Head of caudate nucleus (tissue), 42 donors: Measurements from ENCODE around the gene MDFIC.
A peak's percentile ranks its signal among the peaks of the same experiment; 100 is the strongest.
"Not testable (repeated sequence)": the region's sequence is repeated elsewhere in the genome, so short reads cannot be mapped to it uniquely, and the experiment has no call there.

ENCODE experiments used
- DNase-seq, 42 donors: peaks; one replicate each; pipeline versions ENCODE4 v3.0.0 to v3.0.0-alpha.2; 2020 to 2021; ENCODE audit warnings: mixed read lengths in 7 of 42
- intact Hi-C: fragments of 100-400 bp; cut with DNase I; formaldehyde crosslinking; loops from one replicate; pipeline ENCODE4 v1.15.0; 2022

Gene MDFIC, protein sequence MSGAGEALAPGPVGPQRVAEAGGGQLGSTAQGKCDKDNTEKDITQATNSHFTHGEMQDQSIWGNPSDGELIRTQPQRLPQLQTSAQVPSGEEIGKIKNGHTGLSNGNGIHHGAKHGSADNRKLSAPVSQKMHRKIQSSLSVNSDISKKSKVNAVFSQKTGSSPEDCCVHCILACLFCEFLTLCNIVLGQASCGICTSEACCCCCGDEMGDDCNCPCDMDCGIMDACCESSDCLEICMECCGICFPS

DNA sequence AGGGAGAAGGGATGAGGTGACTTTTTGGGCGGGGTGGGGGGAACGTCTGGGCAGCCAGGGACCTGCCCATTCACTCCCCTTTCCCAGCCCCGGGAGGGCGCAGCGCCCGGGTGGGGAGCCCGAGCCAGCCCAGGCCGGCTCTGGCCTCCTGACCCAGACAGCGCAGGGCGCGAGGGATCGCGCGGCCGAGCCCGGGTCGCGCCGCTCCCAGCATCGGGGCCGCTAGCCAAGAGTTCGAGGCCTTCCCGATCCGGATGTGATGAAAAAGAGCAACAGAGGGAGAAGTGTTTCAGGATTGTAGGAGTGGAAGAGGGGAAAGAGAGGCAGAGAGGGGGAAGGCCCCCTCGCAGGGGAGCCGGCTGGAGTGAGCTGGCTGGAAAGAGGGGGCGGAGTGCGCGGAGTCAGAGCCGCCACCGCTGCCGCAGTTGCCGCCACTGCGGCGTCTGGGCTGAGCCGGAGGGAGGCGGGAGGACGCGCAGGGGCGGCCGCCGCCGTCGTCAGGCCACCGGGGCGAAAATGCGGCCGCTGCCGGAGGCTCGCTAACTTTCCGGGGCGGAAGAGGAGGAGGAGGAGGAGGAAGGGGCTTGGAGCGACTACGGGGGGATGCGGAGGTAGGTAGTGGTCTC lies at the start of gene MDFIC:
MDFIC (plus strand) TSS at position 69 of the 626 bp plus-strand sequence. CDS start 940 bp downstream, outside the sequence.
- intact Hi-C loops: no loop called here
- DNase-seq: peak in 17 of 42 donors; percentile 4 to 45 (median 18)

DNA sequence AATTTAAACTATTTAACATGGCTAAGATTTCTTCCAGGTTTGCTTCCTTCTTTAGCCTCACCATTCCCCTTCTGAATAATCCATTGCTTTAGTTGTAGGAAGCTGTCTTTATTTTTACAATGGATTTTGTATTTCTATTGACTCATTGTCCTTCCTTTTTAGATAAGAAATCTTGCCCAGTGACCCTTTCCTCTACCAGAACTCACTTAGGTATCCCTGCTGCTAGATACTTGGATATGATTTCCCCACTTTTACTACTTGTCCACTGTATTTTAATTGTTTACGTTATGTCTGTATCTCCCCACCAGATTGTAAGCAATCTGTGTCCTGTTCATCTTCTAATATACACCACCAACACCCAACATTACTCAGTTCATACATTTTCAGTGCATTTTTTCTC lies 47.7 kb upstream of the MDFIC start:
- intact Hi-C loops: no loop called here
- DNase-seq: no peak

DNA sequence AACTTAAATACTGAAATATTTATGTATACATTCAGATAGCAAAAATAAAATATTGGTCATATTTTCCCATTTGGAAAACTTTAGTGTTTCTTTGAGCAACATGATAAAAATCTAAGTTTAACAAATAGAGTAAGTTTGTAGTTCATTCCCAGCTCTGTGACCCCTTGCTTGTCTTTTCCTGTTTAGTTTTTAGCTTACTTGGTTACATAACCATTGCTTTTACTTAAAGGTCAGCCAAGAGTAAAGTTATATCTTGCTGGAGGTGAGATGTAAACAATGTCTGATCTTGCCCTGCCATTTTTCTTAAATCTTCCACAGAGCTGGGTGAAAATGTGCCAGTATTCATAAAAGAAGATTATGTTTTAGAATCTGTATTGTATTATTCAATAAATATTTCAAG lies 46.7 kb upstream of the MDFIC start:
- no peak for DNase-seq
- intact Hi-C loops: no loop called here

DNA sequence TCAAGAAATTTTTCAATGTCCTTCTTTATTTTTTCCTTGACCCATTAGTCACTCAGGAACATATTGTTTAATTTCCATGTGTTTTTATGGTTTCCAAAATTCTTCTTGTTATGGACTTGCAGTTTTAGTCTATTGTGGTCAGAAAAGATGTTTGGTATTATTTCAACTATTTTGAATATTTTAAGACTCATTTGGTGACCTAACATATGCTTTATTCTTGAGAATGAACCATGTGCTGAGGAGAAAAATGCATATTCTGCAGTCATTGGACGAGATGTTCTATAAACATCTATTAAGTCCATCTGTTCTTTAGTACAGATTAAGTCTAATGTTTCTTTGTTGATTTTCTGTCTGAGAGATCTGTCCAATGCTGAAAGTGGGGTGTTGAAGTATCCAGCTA lies 42.3 kb upstream of the MDFIC start:
- no peak for DNase-seq
- intact Hi-C loops: no loop called here

DNA sequence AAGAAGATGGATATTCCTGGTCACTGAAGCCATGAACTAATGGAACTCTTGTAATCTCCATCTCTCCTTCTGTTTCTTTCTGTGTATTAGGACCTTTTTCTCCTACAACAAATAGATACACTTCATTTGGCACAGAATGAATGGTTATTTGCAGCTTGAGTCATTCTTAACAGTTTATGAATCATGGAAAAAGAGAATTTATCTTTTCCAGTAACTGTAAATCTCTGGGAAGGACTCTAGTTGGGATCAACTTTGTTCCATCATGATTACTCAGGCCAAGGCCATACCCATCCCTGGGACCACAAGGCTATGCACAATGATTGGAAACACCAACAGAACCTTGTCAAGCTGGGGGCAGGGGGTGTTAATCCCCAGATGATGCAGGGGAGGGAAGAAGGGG lies 36.1 kb upstream of the MDFIC start:
- DNase-seq: no peak
- intact Hi-C loops: no loop called here

DNA sequence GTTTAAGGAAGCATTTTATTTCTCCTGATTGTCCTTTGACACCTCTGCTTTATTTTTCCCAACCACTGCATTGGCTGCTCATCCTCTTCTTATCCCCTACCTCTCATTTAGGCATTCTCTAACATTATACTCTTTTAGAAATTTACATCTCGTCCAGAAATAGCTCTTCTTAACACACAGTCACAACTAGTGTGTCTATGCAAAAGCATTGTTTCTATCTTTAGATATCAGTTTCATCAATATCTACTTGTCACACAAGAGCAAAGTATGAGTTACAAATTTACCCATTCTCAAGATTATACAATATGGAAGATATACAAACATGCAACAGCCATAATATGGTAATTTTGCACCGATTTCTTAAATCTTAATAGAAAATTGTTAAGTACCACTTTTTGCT lies 35.7 kb upstream of the MDFIC start:
- intact Hi-C loops: no loop called here
- DNase-seq: no peak

DNA sequence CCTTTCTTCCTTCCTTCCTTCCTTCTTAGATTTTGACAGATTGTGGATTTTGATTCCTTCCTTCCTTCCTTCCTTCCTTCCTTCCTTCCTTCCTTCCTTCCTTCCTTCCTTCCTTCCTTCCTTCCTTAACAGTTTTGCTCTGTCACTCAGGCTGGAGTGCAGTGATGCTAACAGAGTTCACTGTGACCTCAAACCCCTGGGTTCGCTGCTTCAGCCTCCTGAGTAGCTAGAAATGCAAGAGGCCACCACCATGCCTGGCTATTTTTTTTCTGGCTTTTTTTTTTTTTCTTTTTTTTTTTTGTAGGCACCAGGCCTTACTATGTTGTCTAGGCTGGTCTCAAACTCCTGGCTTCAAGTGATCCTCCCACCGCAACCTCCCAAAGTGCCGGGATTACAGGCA lies 32.8 kb upstream of the MDFIC start:
- intact Hi-C loops: not testable (repeated sequence)
- peak in 1 of 42 donors; percentile 27 for DNase-seq

DNA sequence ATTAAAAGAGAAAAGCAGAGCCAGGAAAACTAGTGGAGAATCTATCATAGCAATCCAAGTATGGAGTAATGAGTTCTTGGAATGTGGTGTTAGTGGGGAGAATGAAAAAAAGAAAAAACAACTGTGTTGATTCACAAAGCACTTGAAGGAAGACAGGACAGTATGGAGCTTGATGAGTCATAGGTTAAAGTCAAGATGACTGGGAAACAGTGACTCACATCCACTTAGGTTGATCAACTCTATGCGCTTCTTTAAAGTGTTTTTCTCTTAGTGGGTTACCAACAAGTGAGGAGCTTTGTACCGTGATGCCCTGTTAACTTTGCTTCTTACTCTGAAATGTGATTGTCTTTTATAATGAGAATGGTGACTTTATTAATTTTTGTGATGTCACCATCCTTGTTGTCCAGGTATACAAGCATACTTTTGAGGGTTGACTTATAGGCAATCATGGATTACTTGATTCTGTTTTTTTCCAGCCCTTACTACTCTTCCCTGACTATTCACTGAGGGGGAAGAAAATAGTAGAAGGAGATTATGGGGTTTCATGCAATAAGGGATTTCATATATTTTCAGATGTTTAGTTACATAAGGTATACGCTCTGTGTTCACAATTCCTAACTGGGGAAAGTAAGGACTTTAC lies 32.1 kb upstream of the MDFIC start:
- intact Hi-C loops: no loop called here
- DNase-seq: no peak

DNA sequence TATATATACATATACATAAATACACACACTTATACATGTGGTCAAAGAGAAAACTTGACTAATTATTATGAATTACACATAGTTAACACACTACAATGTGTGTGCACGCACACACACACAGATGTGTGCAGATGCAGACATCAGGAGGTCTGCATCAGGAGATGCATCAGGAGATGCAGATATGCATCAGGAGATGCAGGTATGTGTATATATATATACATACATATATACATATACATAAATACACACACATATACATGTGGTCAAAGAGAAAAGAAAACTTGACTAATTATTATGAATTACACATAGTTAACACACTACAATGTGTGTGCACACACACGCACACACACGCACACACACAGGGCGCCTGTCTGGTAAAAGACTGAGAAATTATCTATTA lies 31.3 kb upstream of the MDFIC start:
- intact Hi-C loops: no loop called here
- no peak for DNase-seq

DNA sequence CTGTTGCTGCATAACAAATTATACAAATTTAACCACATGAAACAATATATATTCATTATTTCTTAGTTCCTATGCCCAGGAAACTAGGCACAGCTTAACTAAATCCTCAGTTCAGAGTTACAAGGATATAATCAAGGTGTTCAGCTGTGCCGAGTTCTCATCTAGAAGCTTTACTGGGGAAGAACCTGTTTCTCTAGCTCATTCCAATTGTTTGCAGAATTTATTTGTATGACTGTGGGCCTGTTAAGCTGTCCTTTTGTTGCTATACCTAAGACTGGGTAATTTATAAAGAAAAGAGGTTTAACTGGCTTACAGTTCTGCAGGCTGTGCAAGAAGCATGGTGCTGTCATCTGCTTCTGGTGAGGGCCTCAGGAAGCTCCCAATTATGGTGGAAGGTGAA lies 21.8 kb upstream of the MDFIC start:
- no peak for DNase-seq
- intact Hi-C loops: no loop called here

DNA sequence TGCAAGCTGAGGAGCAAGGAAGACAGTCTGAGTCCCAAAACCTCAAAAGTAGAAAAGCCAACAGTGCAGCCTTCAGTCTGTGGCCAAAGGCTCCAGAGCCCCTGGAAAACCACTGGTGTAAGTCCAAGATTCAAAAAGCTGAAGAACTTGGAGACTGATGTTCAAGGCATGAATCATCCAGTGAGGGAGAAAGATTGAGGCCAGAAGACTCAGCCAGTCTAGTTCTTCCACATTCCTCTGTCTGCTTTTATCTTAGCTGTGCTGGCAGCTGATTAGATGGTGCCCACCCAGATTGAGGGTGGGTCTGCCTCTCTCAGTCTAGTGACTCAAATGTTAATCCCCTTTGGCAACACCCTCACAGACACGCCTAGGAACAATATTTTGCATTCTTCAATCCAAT lies 20.1 kb upstream of the MDFIC start:
- intact Hi-C loops: no loop called here
- DNase-seq: no peak

DNA sequence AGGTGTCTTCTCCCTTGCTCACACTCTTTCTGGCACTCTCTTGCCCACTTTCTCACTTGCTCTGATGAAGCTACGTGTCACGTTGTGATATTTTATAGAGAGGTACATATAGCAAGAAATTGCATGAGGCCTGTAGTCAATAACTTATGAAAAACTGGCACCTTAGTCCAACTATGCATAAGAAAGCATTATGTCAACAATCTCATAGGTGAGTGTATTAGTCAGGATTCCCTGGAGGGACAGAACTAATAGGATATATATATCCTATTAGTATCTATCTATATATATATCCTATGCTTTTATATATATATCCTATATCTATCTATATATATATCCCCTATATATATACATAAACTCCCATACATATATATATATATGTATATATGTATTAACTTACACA lies 18.8 kb upstream of the MDFIC start:
- DNase-seq: no peak
- intact Hi-C loops: no loop called here

DNA sequence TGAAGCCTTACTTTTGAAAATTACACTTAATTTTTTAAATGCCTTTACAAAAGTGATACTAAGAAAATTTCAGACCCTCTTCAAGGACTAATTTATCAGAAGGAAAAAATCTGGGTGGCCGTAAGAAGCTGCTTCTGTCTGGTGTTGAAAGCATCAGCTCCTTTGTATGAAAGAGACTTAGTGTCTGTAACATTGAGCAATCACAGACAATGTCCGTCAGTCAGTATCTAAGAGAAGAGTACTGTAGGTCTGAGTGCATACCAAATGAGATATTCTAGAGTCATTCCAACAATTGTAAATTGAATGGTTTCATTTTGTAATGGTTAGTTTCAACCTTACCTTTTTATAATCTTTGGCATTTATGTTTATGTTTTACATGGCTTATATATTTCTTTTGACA lies 11.1 kb upstream of the MDFIC start:
- no peak for DNase-seq
- intact Hi-C loops: no loop called here

DNA sequence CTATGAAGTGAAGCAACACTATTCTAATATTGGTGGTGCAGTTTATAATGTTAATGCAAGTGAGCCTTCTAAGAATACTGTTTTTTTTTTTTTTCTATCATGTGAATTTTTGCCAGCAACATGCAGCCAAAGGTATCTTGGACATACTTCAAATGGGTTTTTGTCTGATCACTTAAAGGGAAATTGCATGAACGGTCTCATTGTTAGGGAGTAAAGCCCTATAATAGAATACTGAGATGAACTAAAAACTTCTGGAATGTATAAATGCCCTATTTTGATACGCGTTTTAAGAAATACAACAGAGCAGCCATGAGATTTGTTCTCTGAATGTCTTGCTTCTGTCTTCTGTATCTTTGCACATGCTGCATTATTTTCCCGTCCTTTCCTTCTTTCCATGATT lies 10.5 kb upstream of the MDFIC start:
- no peak for DNase-seq
- intact Hi-C loops: no loop called here

DNA sequence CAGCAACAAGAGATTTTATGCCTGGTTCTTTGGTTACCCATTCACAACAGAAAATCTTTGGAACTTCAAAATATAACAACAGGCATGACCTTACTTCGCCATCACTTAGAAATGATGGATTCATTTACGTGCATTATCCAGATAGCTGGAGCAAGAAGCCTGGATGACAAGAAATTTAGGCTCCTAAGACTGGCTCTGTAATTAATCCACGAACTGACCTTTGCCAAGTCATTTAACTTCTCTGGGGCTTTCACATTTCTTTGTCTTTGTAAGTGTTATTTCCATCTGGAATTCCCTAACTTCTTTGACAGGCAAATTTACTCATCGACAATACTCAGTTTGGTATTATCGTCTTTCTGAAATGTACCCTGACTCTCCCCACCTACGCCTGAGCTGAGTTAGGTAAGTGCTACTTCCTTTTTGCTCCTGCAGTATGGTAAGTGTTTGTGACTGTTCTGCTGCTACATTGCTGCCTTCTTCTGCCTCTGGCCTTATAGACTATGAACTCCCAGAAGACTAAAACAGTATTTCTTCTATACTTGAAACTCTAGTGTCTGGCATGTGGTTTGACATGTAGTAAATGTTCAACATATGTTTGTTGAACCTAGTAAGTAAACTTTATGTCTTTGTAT lies 5.5 kb upstream of the MDFIC start:
- DNase-seq: no peak
- intact Hi-C loops: no loop called here

DNA sequence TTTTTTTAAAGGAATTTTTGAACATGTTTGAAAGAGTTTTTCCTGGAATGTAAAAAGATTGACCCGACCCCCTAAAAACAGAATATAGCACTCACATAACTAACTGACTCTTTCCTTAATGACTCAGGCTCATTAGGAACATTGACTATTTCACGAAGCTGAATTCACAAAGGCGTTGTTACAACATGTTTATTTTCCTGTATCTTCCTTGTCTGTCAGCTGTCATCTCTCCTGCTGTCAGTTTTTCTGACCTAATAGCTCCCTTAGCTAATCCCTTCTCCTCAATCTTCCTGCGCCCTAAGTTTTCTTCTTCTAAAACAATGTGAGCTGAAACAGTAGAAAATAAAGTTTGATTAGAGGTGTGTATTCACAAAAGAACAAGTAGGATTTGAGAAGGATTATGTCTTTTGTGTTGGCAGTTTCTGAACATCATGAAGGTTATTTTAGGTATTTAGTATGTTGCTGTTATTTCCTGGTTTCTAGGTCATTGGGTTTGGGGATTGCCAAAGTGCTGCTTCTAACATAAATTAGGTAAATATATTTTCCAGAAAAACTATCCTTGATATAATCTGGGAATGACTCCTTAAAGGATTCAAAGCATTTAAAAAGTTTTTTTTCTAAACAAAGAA lies 4.6 kb upstream of the MDFIC start:
- intact Hi-C loops: no loop called here
- DNase-seq: no peak

DNA sequence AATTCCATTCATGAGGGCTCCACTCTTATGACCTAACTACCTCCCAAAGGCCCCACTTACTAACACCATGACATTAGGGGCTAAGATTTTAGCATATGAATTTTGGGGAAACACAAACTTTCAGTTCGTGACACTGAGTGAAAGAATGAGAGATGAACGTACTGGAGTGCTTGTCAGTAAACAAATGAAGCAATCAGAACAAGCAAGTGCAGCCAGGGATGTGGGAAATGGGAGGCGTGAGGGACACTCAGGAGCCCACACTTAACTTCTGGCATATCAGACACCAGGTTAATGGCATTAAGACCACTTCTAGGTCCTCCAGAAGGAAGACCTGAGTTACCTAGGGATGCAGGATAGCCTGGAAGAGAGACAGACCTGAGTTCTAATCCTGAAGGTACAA lies 2.3 kb upstream of the MDFIC start:
- intact Hi-C loops: no loop called here
- no peak for DNase-seq

DNA sequence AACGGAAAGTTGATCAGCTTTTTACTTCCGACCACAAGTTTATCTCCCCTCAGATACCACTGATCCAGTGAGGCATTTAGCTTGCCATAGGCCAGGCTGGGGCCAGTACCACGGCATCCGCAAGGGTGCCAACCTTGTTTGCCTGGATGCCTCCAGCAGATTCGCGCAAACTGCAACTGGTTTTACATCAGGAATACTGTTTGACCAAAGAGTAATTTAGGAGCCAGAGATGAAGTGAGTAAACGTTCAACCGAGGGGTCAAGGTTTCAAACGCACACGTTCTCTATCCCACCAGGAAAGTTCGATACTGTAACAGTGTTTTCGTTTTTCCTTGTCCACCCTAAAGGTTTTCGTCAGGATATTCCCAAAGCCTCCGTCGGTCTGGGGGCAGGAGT lies 266 bp upstream of the MDFIC start:
- peak in 2 of 42 donors; percentile 6 to 7 for DNase-seq
- intact Hi-C loops: no loop called here

DNA sequence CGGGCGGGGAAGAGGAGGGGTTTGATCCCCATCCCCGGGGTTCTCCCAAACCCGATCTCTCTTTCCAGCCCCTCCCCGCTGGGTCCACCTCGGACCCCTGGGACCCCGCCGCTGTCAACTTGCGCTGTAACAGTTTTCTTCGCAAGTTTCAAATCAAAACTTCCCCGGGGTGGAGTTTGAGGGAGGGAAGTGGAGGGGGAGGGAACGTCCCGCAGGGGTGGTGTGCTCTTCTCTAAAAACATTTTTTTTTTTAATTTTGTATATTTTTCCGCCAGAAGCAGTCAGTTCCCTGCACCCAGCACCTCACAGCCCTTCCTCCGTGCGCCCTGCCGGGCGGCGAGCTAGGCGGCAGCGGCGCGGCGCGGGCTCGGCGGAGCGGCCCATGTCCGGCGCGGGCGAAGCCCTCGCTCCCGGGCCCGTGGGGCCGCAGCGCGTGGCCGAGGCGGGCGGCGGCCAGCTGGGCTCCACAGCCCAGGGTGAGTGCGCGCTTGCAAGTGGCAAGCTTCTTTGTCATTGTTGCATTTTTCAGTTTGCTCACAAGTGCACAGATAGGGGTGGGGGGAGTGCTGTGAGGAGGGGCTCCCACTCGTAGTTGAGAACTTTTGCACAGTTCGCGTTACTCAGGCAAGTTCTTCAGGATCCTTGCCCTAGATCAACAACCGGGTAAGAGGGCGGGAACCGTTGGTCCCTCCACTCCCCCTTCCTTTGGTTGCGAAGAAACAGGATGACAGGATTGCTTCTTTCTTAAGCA lies 933 bp downstream of the MDFIC start:
- peak in 6 of 42 donors; percentile 6 to 30 (median 8) for DNase-seq
- intact Hi-C loops: no loop called here
